Heart left ventricle (tissue), 16 donors: Measurements from ENCODE around the gene ARHGAP10. TPM values are rescaled to one million over a fixed set of nuclear protein-coding genes. Genes with fewer than 3 reads are reported as not detected.

Experiments
- ATAC-seq, 4 donors: fragments of 200-7000 bp; cut with Tn5 transposase; one replicate each; pipeline ENCODE4 v1.9.1; 2020 to 2022; ENCODE audit warnings: moderate library complexity in 4 of 4, mild to moderate bottlenecking in 3 of 4, moderate number of reproducible peaks in 1 of 4
- DNase-seq, 5 donors: peaks; one replicate each; pipeline ENCODE4 v3.0.0-alpha.2; 2020
- H3K27ac ChIP-seq, 12 donors: fragments of 200-600 bp; sonication (generic) in 4 of 12; one replicate each; pipeline versions ENCODE4 v1.5.0 to v1.8.0; 2016 to 2022; ENCODE audit warnings: mild to moderate bottlenecking in 2 of 12
- H3K27me3 ChIP-seq, 9 donors: fragments of 200-600 bp; sonication (generic) in 2 of 9; one replicate each; pipeline versions ENCODE4 v1.5.1 to v1.8.0; 2016 to 2022; ENCODE audit warnings: mild to moderate bottlenecking in 3 of 9
- H3K36me3 ChIP-seq, 9 donors: fragments of 200-600 bp; sonication (generic) in 2 of 9; one replicate each; pipeline versions ENCODE4 v1.5.0 to v1.8.0; 2018 to 2022; ENCODE audit warnings: mild to moderate bottlenecking in 2 of 9
- H3K4me1 ChIP-seq, 12 donors: fragments of 200-600 bp; sonication (generic) in 4 of 12; one replicate each; pipeline versions ENCODE4 v1.5.0 to v1.8.0; 2016 to 2022; ENCODE audit warnings: mild to moderate bottlenecking in 3 of 12
- H3K4me3 ChIP-seq, 12 donors: fragments of 200-600 bp; sonication (generic) in 4 of 12; one replicate each; pipeline versions ENCODE4 v1.5.0 to v1.8.0; 2017 to 2022; ENCODE audit warnings: mild to moderate bottlenecking in 9 of 12, moderate library complexity in 4 of 12
- H3K9me3 ChIP-seq, 12 donors: fragments of 200-600 bp; sonication (generic) in 4 of 12; one replicate each; pipeline versions ENCODE4 v1.5.0 to v1.8.0; 2016 to 2022; ENCODE audit warnings: mild to moderate bottlenecking in 1 of 12
- POLR2A ChIP-seq, 2 donors: fragments of 450-650 bp; IDR thresholded peaks; one replicate each; pipeline ENCODE4 v1.6.1; 2017; ENCODE audit warnings: antibody characterized with exemption in 2 of 2, mild to moderate bottlenecking in 2 of 2, moderate library complexity in 2 of 2
- WGBS, 4 donors: extraction: QIAGEN DNeasy Blood & Tissue Kit in 2 of 4; methylation state at CpG; one replicate each; pipeline versions ENCODE4 v1.1.5 to v1.1.7; 2013 to 2018; 5-methylcytosine and 5-hydroxymethylcytosine counted together
- intact Hi-C, 10 donors: fragments of 100-400 bp; cut with DNase I; formaldehyde crosslinking; loops; one replicate each; pipeline versions ENCODE4 v1.11.1 to v1.14.2; 2022
- polyA plus RNA-seq, 2 donors: library from polyadenylated mRNA; stranded (reverse); fragments of 200-250 nt; gene quantifications; one replicate each; pipeline ENCODE4 v1.2.3, GENCODE V29; 2013
- total RNA-seq, 9 donors: library from RNA; depleted of rRNA in 2 of 9; stranded (reverse); fragments of >200 nt in 2 of 9; fragmentation: NEBNext Ultra II Directional in 3 of 9; extraction: Animal tissue kit (Norgen Biotek cat#: 25700) in 3 of 9; gene quantifications; one replicate each; pipeline versions ENCODE4 v1.1.0 to v1.2.4, GENCODE V29; 2016 to 2023
- TF ChIP-seq, protein P1 (sequence below), 12 donors: fragments of 200-600 bp; sonication (generic) in 4 of 12; IDR thresholded peaks; one replicate each; pipeline versions ENCODE4 v1.5.0 to v1.8.0; 2018 to 2022; ENCODE audit warnings: antibody characterized with exemption in 12 of 12, mild to moderate bottlenecking in 5 of 12
- donor health status: ischemic (EF 13 %, LVEDD 7.1; RV severe dilation, severe dysfunction).
- donor health status: healthy with polysubstance abuse.
- donor health status: DM: no; HTN: yes; CAD: no.
- donor health status: DM: no; HTN: no; CAD: no.
- donor health status: ischemic (EF 25% LVEDD 6.9; RV normal size, moderate dysfunction).
- donor health status: ischemic (EF 25% LVEDD 5.7; RV mildly dilated, moderate dysfunction).
- donor health status: healthy.
- donor health status: DM: yes; HTN: yes; CAD: no.
- donor health status: ischemic (EF 35%, LVEDD 5.7; RV mildly dilated, moderate dysfunction).
- donor health status: nonischemic (EF 11% LVEDD 7.7; RV severe dilation, severe dysfunction).
- donor health status: DM: yes; HTN: yes; CAD: no.
- donor health status: PGD.
- donor health status: ischemic (EF 29% LVEDD 5.4; RV normal size, mild dysfunction).
- donor health status: nonischemic (EF 23%, LVEDD 6.1; RV moderate dilation, normal function).

The ARHGAP10 gene
- total and polyA plus RNA-seq, 11 donors, result 30.6 to 73.7 (median 51.7) TPM

DNA sequence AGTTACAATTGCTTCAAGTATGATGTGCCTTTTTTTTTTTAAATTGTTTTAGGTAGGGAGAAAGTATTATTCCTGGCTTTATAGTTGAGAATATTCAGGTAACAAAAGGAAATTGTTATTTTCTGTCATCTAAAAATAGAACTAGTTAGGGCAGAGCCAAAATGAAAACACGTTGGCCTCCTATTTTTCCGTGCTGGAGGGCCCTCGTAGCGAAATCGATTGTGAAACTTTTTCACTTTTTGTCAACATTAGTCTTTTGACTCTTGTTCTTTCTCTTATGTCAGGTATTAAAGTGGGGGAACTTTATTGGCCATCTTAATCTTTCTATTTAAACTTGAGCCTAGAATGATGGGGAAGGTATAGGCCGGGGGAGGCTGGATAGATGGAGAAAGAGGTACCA, 104.9 kb downstream of the ARHGAP10 start:
- H3K4me1 ChIP-seq, result peaks cover 0 to 66% (median 31%) of the 10 kb centered on the region in 12 donors
- no peaks in the 10 kb centered on the region for H3K27me3 ChIP-seq
- DNase-seq, result no peak
- no peak overlapping the region for H3K4me3 ChIP-seq
- H3K9me3 ChIP-seq, result no peaks in the 10 kb centered on the region
- peak overlapping the region in 9 of 12 donors; percentile 1 to 85 (median 23) for H3K27ac ChIP-seq
- no peaks in the 10 kb centered on the region for H3K36me3 ChIP-seq
- ATAC-seq, result no peak
- intact Hi-C loops, result loop anchor here in 2 of 10 donors (5.0 to 10.0 kb wide), 2 partner anchors 62 to 105 kb away; partner anchors contain the start of gene ARHGAP10 (in 2 of the 2)
- TF ChIP-seq, protein P1, sequence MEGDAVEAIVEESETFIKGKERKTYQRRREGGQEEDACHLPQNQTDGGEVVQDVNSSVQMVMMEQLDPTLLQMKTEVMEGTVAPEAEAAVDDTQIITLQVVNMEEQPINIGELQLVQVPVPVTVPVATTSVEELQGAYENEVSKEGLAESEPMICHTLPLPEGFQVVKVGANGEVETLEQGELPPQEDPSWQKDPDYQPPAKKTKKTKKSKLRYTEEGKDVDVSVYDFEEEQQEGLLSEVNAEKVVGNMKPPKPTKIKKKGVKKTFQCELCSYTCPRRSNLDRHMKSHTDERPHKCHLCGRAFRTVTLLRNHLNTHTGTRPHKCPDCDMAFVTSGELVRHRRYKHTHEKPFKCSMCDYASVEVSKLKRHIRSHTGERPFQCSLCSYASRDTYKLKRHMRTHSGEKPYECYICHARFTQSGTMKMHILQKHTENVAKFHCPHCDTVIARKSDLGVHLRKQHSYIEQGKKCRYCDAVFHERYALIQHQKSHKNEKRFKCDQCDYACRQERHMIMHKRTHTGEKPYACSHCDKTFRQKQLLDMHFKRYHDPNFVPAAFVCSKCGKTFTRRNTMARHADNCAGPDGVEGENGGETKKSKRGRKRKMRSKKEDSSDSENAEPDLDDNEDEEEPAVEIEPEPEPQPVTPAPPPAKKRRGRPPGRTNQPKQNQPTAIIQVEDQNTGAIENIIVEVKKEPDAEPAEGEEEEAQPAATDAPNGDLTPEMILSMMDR (IDR thresholded peaks at IDR 0.05), result no peak
- no peak for TF ChIP-seq POLR2A (IDR thresholded peaks at IDR 0.05)
- 79 to 87% (median 82%) methylated on average over 6 of the region's 6 CpGs for WGBS, 4 donors

DNA sequence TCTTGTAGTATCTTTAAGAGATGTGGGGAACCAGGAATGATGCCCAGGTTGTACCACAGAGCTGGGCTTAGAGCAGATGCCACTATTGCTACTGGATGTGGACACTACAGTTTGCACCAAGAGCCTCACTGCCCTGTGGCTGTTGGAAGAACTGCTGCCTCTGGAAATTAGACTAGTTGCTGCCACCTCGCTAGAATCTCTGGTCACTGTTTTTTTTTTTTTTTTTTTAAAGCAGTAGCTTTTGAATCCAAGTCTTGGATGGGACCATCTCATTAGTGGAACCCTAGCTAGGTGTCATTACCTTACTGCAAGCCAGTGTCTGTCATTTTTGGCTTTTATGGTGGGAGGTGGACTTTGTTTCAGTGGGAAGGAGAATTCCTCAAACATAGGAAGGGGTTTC, 105.5 kb downstream of the ARHGAP10 start:
- Histone ChIP-seq H3K27ac (peak overlapping the region in 4 of 12 donors; percentile 22 to 85 (median 42)), H3K4me3 (no peak overlapping the region), H3K36me3 (no peaks in the 10 kb centered on the region), H3K9me3 (no peaks in the 10 kb centered on the region), H3K27me3 (no peaks in the 10 kb centered on the region), H3K4me1 (peaks cover 0 to 66% (median 32%) of the 10 kb centered on the region in 12 donors)
- intact Hi-C loops, result loop anchor here in 2 of 10 donors (5.0 to 10.0 kb wide), 2 partner anchors 63 to 105 kb away; partner anchors contain the start of gene ARHGAP10 (in 2 of the 2)
- peak; percentile 58 to 73 (median 62) for ATAC-seq
- DNase-seq, result peak in 1 of 5 donors; percentile 33
- 30 to 46% (median 34%) methylated on average over 1 of the region's 1 CpG for WGBS, 4 donors
- no peak for TF ChIP-seq POLR2A (IDR thresholded peaks at IDR 0.05)
- TF ChIP-seq, protein P1 (IDR thresholded peaks at IDR 0.05), result peak in 6 of 12 donors; percentile 15 to 50 (median 35)

- Histone ChIP-seq H3K4me1 (peaks cover 0 to 68% (median 33%) of the 10 kb centered on the region in 12 donors), H3K27me3 (no peaks in the 10 kb centered on the region), H3K4me3 (no peak overlapping the region), H3K36me3 (no peaks in the 10 kb centered on the region), H3K9me3 (no peaks in the 10 kb centered on the region), H3K27ac (peak overlapping the region in 2 of 12 donors; percentile 5 to 85)
- ATAC-seq, result no peak
- intact Hi-C loops, result loop anchor here in 2 of 10 donors (5.0 to 10.0 kb wide), 2 partner anchors 63 to 106 kb away; partner anchors contain the start of gene ARHGAP10 (in 2 of the 2)
- DNase-seq, result no peak
- TF ChIP-seq, protein P1 (IDR thresholded peaks at IDR 0.05), result no peak
- no peak for TF ChIP-seq POLR2A (IDR thresholded peaks at IDR 0.05)
- WGBS, 4 donors, result 84 to 97% (median 90%) methylated on average over 1 of the region's 1 CpG
These were observed 106.0 kb downstream of the ARHGAP10 start for GRCh38 chr4:147837854-147838253.

GRCh38 chr4:147839200-147839599, 107.3 kb downstream of the ARHGAP10 start:
- intact Hi-C loops, result loop anchor here in 2 of 10 donors (5.0 to 10.0 kb wide), 2 partner anchors 64 to 107 kb away; partner anchors contain the start of gene ARHGAP10 (in 2 of the 2)
- H3K27ac ChIP-seq, result peak overlapping the region in 6 of 12 donors; percentile 11 to 30 (median 22)

More at GRCh38 chr4:147839200-147839599, 107.3 kb downstream of the ARHGAP10 start:
- peaks cover 0 to 72% (median 36%) of the 10 kb centered on the region in 12 donors for H3K4me1 ChIP-seq
- H3K27me3 ChIP-seq, result no peaks in the 10 kb centered on the region
- no peaks in the 10 kb centered on the region for H3K9me3 ChIP-seq
- no peak overlapping the region for H3K4me3 ChIP-seq
- no peak for TF ChIP-seq POLR2A (IDR thresholded peaks at IDR 0.05)
- TF ChIP-seq, protein P1 (IDR thresholded peaks at IDR 0.05), result no peak
- no peaks in the 10 kb centered on the region for H3K36me3 ChIP-seq
- WGBS, 4 donors, result 66 to 81% (median 69%) methylated on average over 2 of the region's 2 CpGs
- ATAC-seq (no peak), DNase-seq (no peak)
